Panc1 (cell line): Measurements from ENCODE around the gene FARP1. TPM values are rescaled to one million over a fixed set of nuclear protein-coding genes. Genes with fewer than 3 reads are reported as not detected.

Experiments
- ATAC-seq: fragments of 200-7000 bp; cut with Tn5 transposase; 2 replicates; pipeline ENCODE4 v1.9.1; 2020; ENCODE audit warnings: mild to moderate bottlenecking, moderate library complexity
- BruUV-seq: library from RNA; stranded (reverse); fragments of 400-500 nt; replicated peaks from 2 replicates; lab custom pipeline; 2021; lab: Mats Ljungman, UMichigan
- CTCF ChIA-PET: fragments of 300-600 bp; sonication (Branson Sonifier 250); formaldehyde crosslinking; loops from one replicate; lab custom pipeline; 2022; ENCODE audit warnings: antibody characterized with exemption; lab: Charles Lee
- POLR2A ChIA-PET: fragments of 300-600 bp; sonication (Branson Sonifier 250); formaldehyde crosslinking; loops from one replicate; lab custom pipeline; 2022; ENCODE audit warnings: antibody characterized with exemption; lab: Charles Lee
- DNase-seq: peaks from one replicate; pipeline ENCODE4 v3.0.0-alpha.2; 2010; ENCODE audit warnings: low read depth, low spot score
- H3K27ac ChIP-seq: 2 replicates; pipeline ENCODE4 v1.5.1; 2011; ENCODE audit warnings: mild to moderate bottlenecking, low read length, inconsistent platforms
- H3K27me3 ChIP-seq: fragments of 200-500 bp; sonication (Bioruptor generic); 2 replicates; pipeline ENCODE4 v1.6.0; 2014; ENCODE audit warnings: low read length, inconsistent platforms; ENCODE audit not compliant: control insufficient read depth, insufficient read depth
- H3K36me3 ChIP-seq: fragments of 200-500 bp; sonication (Bioruptor generic); 2 replicates; pipeline ENCODE4 v1.5.1; 2014; ENCODE audit warnings: inconsistent platforms, mild to moderate bottlenecking, low read length, moderate library complexity; ENCODE audit not compliant: control insufficient read depth, insufficient read depth
- H3K4me1 ChIP-seq: 2 replicates; pipeline ENCODE4 v1.5.1; 2011; ENCODE audit warnings: inconsistent platforms, mild to moderate bottlenecking, low read length, moderate library complexity; ENCODE audit not compliant: control insufficient read depth, insufficient read depth
- H3K4me3 ChIP-seq, 2 experiments: 2 replicates each; pipeline ENCODE4 v1.5.1; 2011 to 2012; ENCODE audit warnings: low read depth in 2 of 2, low read length in 2 of 2, mild to moderate bottlenecking in 2 of 2, inconsistent platforms in 1 of 2, moderate library complexity in 1 of 2
- H3K9me3 ChIP-seq: fragments of 200-500 bp; sonication (Bioruptor generic); 2 replicates; pipeline ENCODE4 v1.5.1; 2014; ENCODE audit warnings: low read depth, mild to moderate bottlenecking, inconsistent platforms, low read length, moderate library complexity; ENCODE audit not compliant: control insufficient read depth, insufficient read depth
- CTCF ChIP-seq: fragments of 450-650 bp; IDR thresholded peaks from 2 replicates; pipeline ENCODE4 v1.5.1; 2017; ENCODE audit warnings: mild to moderate bottlenecking
- POLR2AphosphoS5 ChIP-seq: IDR thresholded peaks from 2 replicates; pipeline ENCODE4 v1.6.1; 2012; ENCODE audit warnings: mild to moderate bottlenecking, low read depth, low read length, moderate library complexity
- REST ChIP-seq, 2 experiments: IDR thresholded peaks; 2 replicates each; pipeline ENCODE4 v1.6.1; 2011 to 2012; ENCODE audit warnings: low read depth in 2 of 2, control low read depth in 1 of 2, low read length in 1 of 2, mild to moderate bottlenecking in 1 of 2, moderate library complexity in 1 of 2; ENCODE audit not compliant: insufficient read depth in 1 of 2
- SIN3A ChIP-seq: IDR thresholded peaks from 2 replicates; pipeline ENCODE4 v1.6.1; 2012; ENCODE audit warnings: low read depth, mild to moderate bottlenecking, low read length, moderate library complexity, borderline replicate concordance; ENCODE audit not compliant: insufficient read depth
- TCF7L2 ChIP-seq: IDR thresholded peaks from 2 replicates; pipeline ENCODE4 v1.6.1; 2011; ENCODE audit warnings: mild to moderate bottlenecking, low read depth, low read length, inconsistent platforms
- in situ Hi-C: cut with HindIII; loops from 2 replicates; pipeline ENCODE4 v1.10.0; 2016; ENCODE audit warnings: low sequenced_read_pairs, low pct_unique_long_range_greater_than_20kb
- intact Hi-C: fragments of 100-400 bp; cut with micrococcal nuclease; formaldehyde crosslinking; loops from one replicate; pipeline ENCODE4 v1.10.0; 2022; ENCODE audit not compliant: unreplicated experiment
- total RNA-seq: library from RNA; stranded (reverse); gene quantifications from one replicate; pipeline ENCODE4 v1.2.1, GENCODE V29; 2021; ENCODE audit not compliant: unreplicated experiment

Gene FARP1
- total RNA-seq, 1 experiment from 2014 or later: 61.9 TPM

DNA sequence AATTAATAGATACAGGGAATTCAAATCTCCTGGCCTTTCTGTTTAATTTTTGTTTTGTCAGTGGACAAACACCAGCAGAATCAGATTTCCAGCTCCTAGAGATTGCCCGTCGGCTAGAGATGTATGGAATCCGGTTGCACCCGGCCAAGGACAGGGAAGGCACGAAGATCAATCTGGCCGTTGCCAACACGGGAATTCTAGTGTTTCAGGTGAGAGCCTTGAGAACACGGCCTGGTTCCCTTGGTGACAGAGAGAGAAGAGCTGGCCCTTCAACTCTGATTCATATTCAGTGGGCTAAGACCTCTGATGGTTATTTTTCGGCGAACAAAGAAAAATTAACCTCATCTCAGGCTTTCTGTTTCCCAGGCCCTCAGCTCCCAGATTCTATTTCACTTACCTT lies 242.7 kb downstream of the FARP1 start:
- Histone ChIP-seq H3K4me1 (no peaks in the 10 kb centered on the region), H3K27me3 (no peaks in the 10 kb centered on the region), H3K36me3 (no peaks in the 10 kb centered on the region), H3K27ac (no peak overlapping the region), H3K4me3 (no peak overlapping the region), H3K9me3 (no peaks in the 10 kb centered on the region)
- intact Hi-C loops: no loop called here
- in situ Hi-C loops: no loop called here
- ATAC-seq (no peak), DNase-seq (no peak)
- ChIA-PET POLR2A (no interaction called here), CTCF (no interaction called here)
- BruUV-seq: no TSS peak
- no peak for TF ChIP-seq POLR2AphosphoS5
- no peak for TF ChIP-seq TCF7L2
- no peak for TF ChIP-seq REST (IDR thresholded peaks at IDR 0.05; ENCODE audit: insufficient read depth in 1 of 2, low read depth in 2 of 2, low read length in 1 of 2)
- no peak for TF ChIP-seq SIN3A
- no peak for TF ChIP-seq CTCF

DNA sequence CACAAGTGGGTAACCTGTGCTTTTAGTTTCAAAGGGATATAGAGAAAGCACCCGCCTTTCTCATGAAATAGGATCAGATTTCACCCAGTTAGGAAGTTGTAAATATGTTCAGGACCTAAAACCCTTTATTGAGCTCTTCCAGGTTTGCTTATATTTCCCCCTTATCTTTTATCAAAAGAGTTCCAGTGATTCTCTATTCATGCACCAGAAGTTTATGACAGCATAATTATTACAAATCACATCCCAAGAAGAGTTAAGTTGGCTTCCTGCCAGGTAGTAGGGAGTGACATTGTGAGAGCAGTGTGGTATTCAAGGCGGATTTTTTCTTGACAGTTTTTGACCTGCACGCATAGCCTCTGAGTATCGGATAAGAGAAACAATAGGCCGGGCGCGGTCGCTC lies 243.7 kb downstream of the FARP1 start:
- ATAC-seq: no peak
- CTCF ChIA-PET: no interaction called here
- BruUV-seq: no TSS peak

More for the DNA sequence above, 243.7 kb downstream of the FARP1 start:
- intact Hi-C loops (no loop called here), in situ Hi-C loops (no loop called here)
- Histone ChIP-seq H3K9me3 (no peaks in the 10 kb centered on the region), H3K27ac (no peak overlapping the region), H3K36me3 (no peaks in the 10 kb centered on the region), H3K4me1 (no peaks in the 10 kb centered on the region), H3K27me3 (no peaks in the 10 kb centered on the region), H3K4me3 (no peak overlapping the region)
- TF ChIP-seq POLR2AphosphoS5 (no peak), TCF7L2 (no peak), CTCF (no peak), SIN3A (no peak), REST (IDR thresholded peaks at IDR 0.05; ENCODE audit: insufficient read depth in 1 of 2, low read depth in 2 of 2, low read length in 1 of 2) (no peak)
- POLR2A ChIA-PET: no interaction called here
- no peak for DNase-seq
